Trophoblast cell (in vitro differentiated cells and primary cell): ENCODE data around the gene IKZF5.
A peak's percentile ranks its signal among the peaks of the same experiment; 100 is the strongest.

Source experiments
- DNase-seq, 2 donors: peaks; one replicate each; pipeline ENCODE4 v3.0.0-alpha.2; 2016
- H2AFZ ChIP-seq: 2 replicates; pipeline ENCODE4 v1.6.1; 2013; ENCODE audit warnings: low read length, moderate library complexity, mild to moderate bottlenecking; ENCODE audit not compliant: insufficient read depth, poor library complexity
- H2AK5ac ChIP-seq: 2 replicates; pipeline ENCODE4 v1.6.1; 2013; ENCODE audit warnings: mild to moderate bottlenecking, low read length
- H2BK120ac ChIP-seq: 2 replicates; pipeline ENCODE4 v1.6.1; 2013; ENCODE audit warnings: low read length, mild to moderate bottlenecking, moderate library complexity; ENCODE audit not compliant: insufficient read depth, poor library complexity
- H2BK12ac ChIP-seq: 2 replicates; pipeline ENCODE4 v1.6.1; 2013; ENCODE audit warnings: mild to moderate bottlenecking, low read length, moderate library complexity
- H2BK5ac ChIP-seq: 2 replicates; pipeline ENCODE4 v1.6.1; 2013; ENCODE audit warnings: low read length, low read depth, moderate library complexity, mild to moderate bottlenecking; ENCODE audit not compliant: poor library complexity
- H3K14ac ChIP-seq: 2 replicates; pipeline ENCODE4 v1.6.1; 2013; ENCODE audit warnings: mild to moderate bottlenecking, low read length
- H3K18ac ChIP-seq: 2 replicates; pipeline ENCODE4 v1.6.1; 2013; ENCODE audit warnings: mild to moderate bottlenecking, low read length
- H3K23ac ChIP-seq: 2 replicates; pipeline ENCODE4 v1.6.1; 2013; ENCODE audit warnings: low read length
- H3K27ac ChIP-seq: 2 replicates; pipeline ENCODE4 v1.5.1; 2013; ENCODE audit warnings: low read depth, mild to moderate bottlenecking, inconsistent platforms, low read length, moderate library complexity
- H3K27me3 ChIP-seq: 2 replicates; pipeline ENCODE4 v1.6.1; 2013; ENCODE audit warnings: inconsistent platforms, mild to moderate bottlenecking, low read length, moderate library complexity; ENCODE audit not compliant: insufficient read depth
- H3K36me3 ChIP-seq, 2 experiments: 1 replicate in 1 of 2; 2 replicates in 1 of 2; pipeline ENCODE4 v1.6.1; 2013; ENCODE audit warnings: low read length in 2 of 2, mild to moderate bottlenecking in 2 of 2, moderate library complexity in 1 of 2; ENCODE audit not compliant: insufficient read depth in 2 of 2, control insufficient read depth in 1 of 2
- H3K4ac ChIP-seq: 2 replicates; pipeline ENCODE4 v1.6.1; 2013; ENCODE audit warnings: low read depth, mild to moderate bottlenecking, low read length, moderate library complexity
- H3K4me1 ChIP-seq, 2 experiments: 1 replicate in 1 of 2; 2 replicates in 1 of 2; pipeline ENCODE4 v1.6.1; 2013; ENCODE audit warnings: low read length in 2 of 2, mild to moderate bottlenecking in 2 of 2, moderate library complexity in 1 of 2; ENCODE audit not compliant: insufficient read depth in 2 of 2, control insufficient read depth in 1 of 2
- H3K4me2 ChIP-seq: 2 replicates; pipeline ENCODE4 v1.6.1; 2013; ENCODE audit warnings: inconsistent platforms, mild to moderate bottlenecking, low read length, moderate library complexity
- H3K4me3 ChIP-seq: 2 replicates; pipeline ENCODE4 v1.5.1; 2013; ENCODE audit warnings: mild to moderate bottlenecking, low read depth, low read length, inconsistent platforms
- H3K79me1 ChIP-seq: one replicate; pipeline ENCODE4 v1.6.1; 2013; ENCODE audit warnings: low read length
- H3K79me2 ChIP-seq: 2 replicates; pipeline ENCODE4 v1.6.1; 2013; ENCODE audit warnings: low read length, mild to moderate bottlenecking; ENCODE audit not compliant: control insufficient read depth, insufficient read depth, poor library complexity
- H3K9ac ChIP-seq: 2 replicates; pipeline ENCODE4 v1.6.1; 2013; ENCODE audit warnings: mild to moderate bottlenecking, low read length
- H3K9me3 ChIP-seq: 2 replicates; pipeline ENCODE4 v1.6.1; 2013; ENCODE audit warnings: low read depth, mild to moderate bottlenecking, control low read depth, inconsistent platforms, low read length; ENCODE audit not compliant: insufficient read depth
- H4K12ac ChIP-seq: 2 replicates; pipeline ENCODE4 v1.6.1; 2013; ENCODE audit warnings: low read depth, mild to moderate bottlenecking, low read length, moderate library complexity
- H4K8ac ChIP-seq: 2 replicates; pipeline ENCODE4 v1.6.1; 2013; ENCODE audit warnings: low read depth, mild to moderate bottlenecking, low read length, moderate library complexity
- H4K91ac ChIP-seq: one replicate; pipeline ENCODE4 v1.6.1; 2013; ENCODE audit warnings: low read depth, mild to moderate bottlenecking, low read length, moderate library complexity
- WGBS: extraction: QIAGEN DNeasy Blood & Tissue Kit; methylation state at CpG from one replicate; pipeline ENCODE4 v1.1.7; 2013; ENCODE audit warnings: missing lambda C conversion rate; ENCODE audit not compliant: insufficient read length, insufficient coverage; ENCODE audit errors: extremely low coverage; 5-methylcytosine and 5-hydroxymethylcytosine counted together

IKZF5 gene

DNA sequence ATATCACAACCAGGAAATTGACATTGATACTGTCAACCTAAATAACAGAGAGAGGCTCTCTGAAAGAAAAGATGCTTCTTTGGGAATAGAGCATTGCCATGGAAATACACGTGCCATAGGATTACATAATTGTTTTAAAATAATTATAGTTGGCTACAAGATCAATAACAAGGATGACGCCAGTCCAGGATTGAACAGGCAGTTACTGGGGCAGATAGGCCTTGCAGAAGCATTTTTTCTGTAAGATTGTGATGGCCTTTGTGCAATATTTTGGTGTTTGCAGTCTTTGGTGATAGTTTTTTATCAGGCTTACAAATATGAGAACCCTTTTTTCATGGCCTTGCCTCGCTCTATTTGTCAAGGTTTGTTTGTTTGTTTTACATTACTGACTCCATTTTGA, 10.7 kb upstream of the IKZF5 start:
- H2AFZ ChIP-seq: no peak overlapping the region
- no peaks in the 10 kb centered on the region for H3K27me3 ChIP-seq
- H3K4ac ChIP-seq: no peak overlapping the region
- H3K9me3 ChIP-seq: no peaks in the 10 kb centered on the region
- H3K4me1 ChIP-seq: no peaks in the 10 kb centered on the region
- no peak overlapping the region for H2AK5ac ChIP-seq
- WGBS: no CpG with 5 or more reads among the region's 3 CpGs
- H4K12ac ChIP-seq: no peak overlapping the region
- H3K27ac ChIP-seq: no peak overlapping the region
- no peak overlapping the region for H3K9ac ChIP-seq
- no peak overlapping the region for H3K14ac ChIP-seq
- H3K18ac ChIP-seq: no peak overlapping the region
- H3K23ac ChIP-seq: no peak overlapping the region
- H3K79me1 ChIP-seq: no peaks in the 10 kb centered on the region
- no peak for DNase-seq
- no peaks in the 10 kb centered on the region for H3K79me2 ChIP-seq
- H3K36me3 ChIP-seq: no peaks in the 10 kb centered on the region
- H2BK5ac ChIP-seq: no peak overlapping the region
- no peak overlapping the region for H2BK12ac ChIP-seq
- H3K4me2 ChIP-seq: no peak overlapping the region
- no peak overlapping the region for H2BK120ac ChIP-seq
- no peak overlapping the region for H3K4me3 ChIP-seq
- H4K8ac ChIP-seq: no peak overlapping the region
- H4K91ac ChIP-seq: no peak overlapping the region

DNA sequence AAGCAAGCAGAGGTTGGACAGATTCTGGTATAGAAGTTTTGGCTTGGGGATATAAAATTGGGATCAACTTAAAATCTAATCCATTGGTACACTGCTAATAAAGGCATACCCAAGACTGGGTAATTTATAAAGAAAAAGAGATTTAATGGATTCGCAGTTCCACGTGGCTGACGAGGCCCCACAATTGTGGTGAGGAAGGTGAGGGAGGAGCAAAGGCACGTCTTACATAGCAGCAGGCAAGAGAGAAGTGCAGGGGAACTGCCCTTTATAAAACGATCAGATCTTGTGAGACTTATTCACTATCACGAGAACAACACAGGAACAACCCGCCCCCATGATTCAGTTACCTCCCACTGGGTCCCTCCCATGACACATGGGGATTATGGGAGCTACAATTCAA, 9.9 kb upstream of the IKZF5 start:
- no peak overlapping the region for H4K91ac ChIP-seq
- H3K4me1 ChIP-seq: no peaks in the 10 kb centered on the region
- no peak overlapping the region for H3K27ac ChIP-seq
- H3K23ac ChIP-seq: no peak overlapping the region
- no peaks in the 10 kb centered on the region for H3K79me1 ChIP-seq
- no peak for DNase-seq
- no peaks in the 10 kb centered on the region for H3K36me3 ChIP-seq
- H3K4me3 ChIP-seq: no peak overlapping the region
- no peak overlapping the region for H2AK5ac ChIP-seq
- no peaks in the 10 kb centered on the region for H3K27me3 ChIP-seq
- no CpG with 5 or more reads among the region's 7 CpGs for WGBS
- H2BK5ac ChIP-seq: no peak overlapping the region
- H3K9me3 ChIP-seq: no peaks in the 10 kb centered on the region
- no peak overlapping the region for H4K8ac ChIP-seq
- no peak overlapping the region for H2BK12ac ChIP-seq
- H3K4me2 ChIP-seq: no peak overlapping the region
- H4K12ac ChIP-seq: no peak overlapping the region
- no peak overlapping the region for H3K14ac ChIP-seq
- H3K9ac ChIP-seq: no peak overlapping the region
- H2BK120ac ChIP-seq: no peak overlapping the region
- H3K4ac ChIP-seq: no peak overlapping the region
- H2AFZ ChIP-seq: no peak overlapping the region
- no peaks in the 10 kb centered on the region for H3K79me2 ChIP-seq
- H3K18ac ChIP-seq: no peak overlapping the region

DNA sequence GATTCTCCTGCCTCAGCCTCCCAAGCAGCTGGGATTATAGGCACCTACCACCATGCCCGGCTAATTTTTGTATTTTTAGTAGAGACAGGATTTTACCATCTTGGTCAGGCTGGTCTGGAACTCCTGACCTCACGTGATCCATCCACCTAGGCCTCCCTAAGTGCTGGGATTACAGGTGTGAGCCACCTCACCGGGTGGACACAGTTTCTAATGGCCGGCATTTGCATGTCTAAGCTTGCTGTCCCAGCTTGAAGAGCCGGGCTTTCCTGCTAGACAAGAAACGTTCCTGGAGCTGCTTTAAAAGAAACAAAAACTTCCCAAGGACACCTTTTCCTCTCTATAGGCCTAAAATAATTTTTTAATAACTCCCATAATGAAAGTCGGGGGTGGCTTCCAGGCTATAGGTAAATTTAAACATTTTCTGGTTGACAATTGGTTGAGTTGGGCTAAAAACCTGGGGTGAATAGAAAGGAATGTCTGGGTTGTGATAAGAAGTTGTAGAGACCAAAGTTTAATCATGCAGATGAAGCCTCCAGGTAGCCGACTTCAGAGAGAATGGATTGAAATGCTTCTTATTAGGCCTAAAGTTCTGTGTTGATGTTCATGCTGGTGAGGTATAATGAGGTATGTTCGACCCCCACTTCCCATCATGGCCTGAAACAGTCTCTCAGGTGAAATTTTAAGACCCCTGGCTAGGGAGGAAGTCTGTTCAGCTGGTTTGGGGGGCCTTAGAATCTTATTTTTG, 9.0 kb upstream of the IKZF5 start:
- H4K12ac ChIP-seq: no peak overlapping the region
- H3K79me1 ChIP-seq: no peaks in the 10 kb centered on the region
- no peaks in the 10 kb centered on the region for H3K27me3 ChIP-seq
- H3K4me3 ChIP-seq: no peak overlapping the region
- no peaks in the 10 kb centered on the region for H3K9me3 ChIP-seq
- H2AK5ac ChIP-seq: no peak overlapping the region
- no peak overlapping the region for H2BK5ac ChIP-seq
- no peak overlapping the region for H3K4me2 ChIP-seq
- no peaks in the 10 kb centered on the region for H3K36me3 ChIP-seq
- no peak overlapping the region for H2AFZ ChIP-seq
- no CpG with 5 or more reads among the region's 9 CpGs for WGBS
- H4K8ac ChIP-seq: no peak overlapping the region
- no peaks in the 10 kb centered on the region for H3K4me1 ChIP-seq
- H3K18ac ChIP-seq: no peak overlapping the region
- no peak overlapping the region for H3K14ac ChIP-seq
- H3K9ac ChIP-seq: no peak overlapping the region
- no peak overlapping the region for H3K27ac ChIP-seq
- no peak overlapping the region for H3K23ac ChIP-seq
- peak; percentile 35 for DNase-seq
- H3K79me2 ChIP-seq: no peaks in the 10 kb centered on the region
- no peak overlapping the region for H2BK120ac ChIP-seq
- H2BK12ac ChIP-seq: no peak overlapping the region
- no peak overlapping the region for H3K4ac ChIP-seq
- H4K91ac ChIP-seq: no peak overlapping the region

DNA sequence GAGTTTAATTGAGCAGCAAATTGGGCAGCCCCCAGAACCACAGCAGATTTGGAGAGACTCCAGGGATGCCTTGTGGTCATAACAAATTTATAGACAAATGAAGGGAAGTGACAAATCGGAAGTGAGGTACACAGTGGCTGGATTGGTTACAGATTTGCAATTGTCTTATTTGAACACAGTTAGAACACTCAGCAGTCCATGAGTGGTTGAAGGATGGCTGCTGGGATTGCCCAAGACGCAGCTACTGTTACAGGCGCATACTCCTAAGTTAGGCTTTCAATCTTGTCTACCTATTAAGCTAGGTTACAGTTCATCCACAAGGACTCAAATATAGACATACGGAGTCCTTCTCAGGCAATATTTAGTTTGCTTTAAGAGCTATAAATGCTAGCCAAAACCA, 7.6 kb upstream of the IKZF5 start:
- Histone ChIP-seq H3K23ac (no peak overlapping the region), H3K4me1 (no peaks in the 10 kb centered on the region), H2AFZ (no peak overlapping the region), H3K9ac (no peak overlapping the region), H4K91ac (no peak overlapping the region), H3K79me1 (no peaks in the 10 kb centered on the region), H2AK5ac (no peak overlapping the region), H3K36me3 (no peaks in the 10 kb centered on the region), H4K8ac (no peak overlapping the region), H2BK12ac (no peak overlapping the region), H3K27me3 (no peaks in the 10 kb centered on the region), H2BK120ac (no peak overlapping the region), H3K9me3 (no peaks in the 10 kb centered on the region), H3K27ac (no peak overlapping the region), H3K79me2 (no peaks in the 10 kb centered on the region), H3K18ac (no peak overlapping the region), H3K4ac (no peak overlapping the region), H3K4me3 (no peak overlapping the region), H3K4me2 (no peak overlapping the region), H3K14ac (no peak overlapping the region), H4K12ac (no peak overlapping the region), H2BK5ac (no peak overlapping the region)
- no peak for DNase-seq
- no CpG with 5 or more reads among the region's 4 CpGs for WGBS
